HTR-8/SVneo (cell line): ENCODE data around the gene JAKMIP1.

ENCODE experiments used
- DNase-seq: peaks from one replicate; pipeline ENCODE4 v3.0.0; 2011; ENCODE audit warnings: low spot score, mixed read lengths; ENCODE audit not compliant: insufficient read length
- FAIRE-seq: peaks from 2 replicates; lab custom pipeline; 2011; peaks lifted over from hg19 to GRCh38; lab: Jason Lieb, UNC

Gene JAKMIP1

GRCh38 chr4:5984843-5985242 lies 215.5 kb downstream of the JAKMIP1 start:
- DNase-seq (no peak), FAIRE-seq (no peak)

GRCh38 chr4:5982156-5982973 lies 218.0 kb downstream of the JAKMIP1 start:
- no peak for DNase-seq
- FAIRE-seq = no peak

GRCh38 chr4:5980436-5981155 lies 219.8 kb downstream of the JAKMIP1 start:
- no peak for FAIRE-seq

GRCh38 chr4:5979981-5980380 lies 220.4 kb downstream of the JAKMIP1 start:
- DNase-seq = no peak
- FAIRE-seq = no peak

More at GRCh38 chr4:5980436-5981155, 219.8 kb downstream of the JAKMIP1 start:
- DNase-seq = no peak

GRCh38 chr4:5976921-5977320 lies 223.4 kb downstream of the JAKMIP1 start:
- DNase-seq (no peak), FAIRE-seq (no peak)

- DNase-seq (no peak), FAIRE-seq (no peak)
Measured at GRCh38 chr4:5976431-5976830, 223.9 kb downstream of the JAKMIP1 start.
